Transverse colon (tissue), 4 donors: ENCODE measurements around the gene UGT1A5. TPM values are rescaled to one million over a fixed set of nuclear protein-coding genes. Genes with fewer than 3 reads are reported as not detected.

Experiments used
- DNase-seq: peaks from one replicate; pipeline ENCODE4 v3.0.0-alpha.2; 2019
- H3K27ac ChIP-seq, 4 donors: fragments of 200-600 bp; sonication (generic); 2 replicates each; pipeline ENCODE4 v1.5.1; 2016 to 2018; ENCODE audit warnings: inconsistent platforms in 4 of 4
- H3K27me3 ChIP-seq: fragments of 200-600 bp; sonication (generic); 2 replicates; pipeline ENCODE4 v1.5.1; 2017; ENCODE audit warnings: inconsistent platforms
- H3K36me3 ChIP-seq, 4 donors: fragments of 200-600 bp; sonication (generic); 2 replicates each; pipeline ENCODE4 v1.5.1; 2017 to 2019; ENCODE audit warnings: inconsistent platforms in 4 of 4
- H3K4me1 ChIP-seq, 4 donors: fragments of 200-600 bp; sonication (generic); 2 replicates each; pipeline ENCODE4 v1.5.1; 2017 to 2020; ENCODE audit warnings: inconsistent platforms in 4 of 4
- H3K4me3 ChIP-seq, 4 donors: fragments of 200-600 bp; sonication (generic); 1 replicate in 1 of 4; 2 replicates in 3 of 4; pipeline versions ENCODE4 v1.5.1 to v1.6.1; 2017 to 2019; ENCODE audit warnings: inconsistent platforms in 4 of 4
- H3K9me3 ChIP-seq, 2 donors: fragments of 200-600 bp; sonication (generic); 2 replicates each; pipeline ENCODE4 v1.5.1; 2017 to 2019; ENCODE audit warnings: inconsistent platforms in 2 of 2
- EP300 ChIP-seq: sonication (generic); formaldehyde crosslinking; IDR thresholded peaks from one replicate; pipeline ENCODE4 v1.6.1; 2017; ENCODE audit warnings: antibody characterized with exemption, low read depth
- POLR2A ChIP-seq: fragments of 450-650 bp; IDR thresholded peaks from one replicate; pipeline ENCODE4 v1.6.1; 2016; ENCODE audit warnings: antibody characterized with exemption, mild to moderate bottlenecking, moderate library complexity
- POLR2AphosphoS5 ChIP-seq, 3 donors: sonication (generic); formaldehyde crosslinking; IDR thresholded peaks; one replicate each; pipeline ENCODE4 v1.6.1; 2016; ENCODE audit warnings: antibody characterized with exemption in 3 of 3
- WGBS, 2 donors: methylation state at CpG; one replicate each; pipeline ENCODE4 v1.1.5; 2018; ENCODE audit warnings: low coverage in 1 of 2; 5-methylcytosine and 5-hydroxymethylcytosine counted together
- in situ Hi-C, 4 donors: fragments of 200-750 bp; cut with MboI; loops; one replicate each; pipeline versions ENCODE4 v1.15.0 to v1.15.1; 2017; ENCODE audit warnings: low sequenced_read_pairs in 3 of 4, low pct_ligation_motif_present in 1 of 4, low pct_unique_long_range_greater_than_20kb in 1 of 4
- intact Hi-C: fragments of 100-400 bp; cut with DNase I; formaldehyde crosslinking; loops from one replicate; pipeline ENCODE4 v1.15.1; 2023; ENCODE audit warnings: low total_unique reads
- total RNA-seq, 4 donors: library from RNA; depleted of rRNA; stranded (reverse); fragments of >200 nt; gene quantifications; one replicate each; pipeline ENCODE4 v1.1.0, GENCODE V29; 2016
- TF ChIP-seq, protein P1 (sequence below), 5 experiments: fragments of 200-600 bp in 3 of 5; fragments of 450-650 bp in 2 of 5; sonication (generic) in 3 of 5; IDR thresholded peaks; 1 replicate in 2 of 5; 2 replicates in 3 of 5; pipeline ENCODE4 v1.5.1; 2016 to 2017; ENCODE audit warnings: antibody characterized with exemption in 5 of 5, inconsistent platforms in 3 of 5, mild to moderate bottlenecking in 2 of 5, moderate library complexity in 1 of 5

UGT1A5 gene
- total RNA-seq, 4 donors from 2014 or later, result 3.2 to 18.3 (median 7.9) TPM

DNA sequence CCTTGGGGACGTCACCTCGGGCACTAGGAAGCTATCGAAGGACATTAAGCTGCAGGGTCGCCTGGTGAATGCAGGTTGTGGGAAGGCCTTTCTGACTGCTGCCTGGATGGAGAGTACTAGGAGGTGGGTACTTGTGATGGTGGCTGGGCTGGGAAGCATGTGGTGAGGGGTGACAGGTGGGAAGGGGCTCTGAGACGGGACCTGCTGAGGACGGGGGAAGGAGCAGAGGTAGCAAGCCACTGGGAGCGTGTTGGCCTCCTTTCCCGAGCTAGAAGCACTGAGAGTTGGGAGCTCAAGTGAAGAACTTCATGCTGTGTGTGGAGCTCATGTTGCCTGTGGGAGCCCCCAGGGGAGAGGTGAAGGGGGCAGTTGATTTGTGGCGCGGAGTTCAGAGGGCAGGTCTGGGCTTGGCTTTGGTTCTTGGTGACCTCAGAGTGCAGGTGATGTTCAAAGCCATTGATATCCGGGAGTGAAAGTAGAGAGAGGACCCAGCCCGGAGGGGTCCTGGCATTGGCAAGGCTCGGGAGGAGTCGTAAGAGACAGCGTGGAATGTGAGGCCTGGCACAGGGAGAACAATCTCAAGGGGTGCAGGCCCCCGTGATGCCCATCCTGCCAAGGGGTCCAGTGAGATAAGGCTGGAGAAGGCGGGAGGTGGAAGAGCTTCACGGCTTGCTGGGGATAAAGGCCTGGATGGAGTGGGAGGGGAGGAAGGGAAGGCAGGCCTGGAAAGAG lies 78.6 kb downstream of the UGT1A5 start:
- Histone ChIP-seq H3K27me3 (no peaks in the 10 kb centered on the region), H3K4me3 (no peak overlapping the region), H3K27ac (no peak overlapping the region), H3K9me3 (no peaks in the 10 kb centered on the region), H3K4me1 (no peaks in the 10 kb centered on the region), H3K36me3 (no peaks in the 10 kb centered on the region)
- DNase-seq, result no peak
- 77 to 87% methylated on average over 7 to 18 of the region's 18 CpGs for WGBS, 2 donors
- in situ Hi-C loops (no loop called here), intact Hi-C loops (no loop called here)
- no peak for TF ChIP-seq POLR2A
- TF ChIP-seq EP300, result no peak
- no peak for TF ChIP-seq POLR2AphosphoS5 (IDR thresholded peaks at IDR 0.05)
- TF ChIP-seq, protein P1, sequence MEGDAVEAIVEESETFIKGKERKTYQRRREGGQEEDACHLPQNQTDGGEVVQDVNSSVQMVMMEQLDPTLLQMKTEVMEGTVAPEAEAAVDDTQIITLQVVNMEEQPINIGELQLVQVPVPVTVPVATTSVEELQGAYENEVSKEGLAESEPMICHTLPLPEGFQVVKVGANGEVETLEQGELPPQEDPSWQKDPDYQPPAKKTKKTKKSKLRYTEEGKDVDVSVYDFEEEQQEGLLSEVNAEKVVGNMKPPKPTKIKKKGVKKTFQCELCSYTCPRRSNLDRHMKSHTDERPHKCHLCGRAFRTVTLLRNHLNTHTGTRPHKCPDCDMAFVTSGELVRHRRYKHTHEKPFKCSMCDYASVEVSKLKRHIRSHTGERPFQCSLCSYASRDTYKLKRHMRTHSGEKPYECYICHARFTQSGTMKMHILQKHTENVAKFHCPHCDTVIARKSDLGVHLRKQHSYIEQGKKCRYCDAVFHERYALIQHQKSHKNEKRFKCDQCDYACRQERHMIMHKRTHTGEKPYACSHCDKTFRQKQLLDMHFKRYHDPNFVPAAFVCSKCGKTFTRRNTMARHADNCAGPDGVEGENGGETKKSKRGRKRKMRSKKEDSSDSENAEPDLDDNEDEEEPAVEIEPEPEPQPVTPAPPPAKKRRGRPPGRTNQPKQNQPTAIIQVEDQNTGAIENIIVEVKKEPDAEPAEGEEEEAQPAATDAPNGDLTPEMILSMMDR (IDR thresholded peaks at IDR 0.05), result no peak

DNA sequence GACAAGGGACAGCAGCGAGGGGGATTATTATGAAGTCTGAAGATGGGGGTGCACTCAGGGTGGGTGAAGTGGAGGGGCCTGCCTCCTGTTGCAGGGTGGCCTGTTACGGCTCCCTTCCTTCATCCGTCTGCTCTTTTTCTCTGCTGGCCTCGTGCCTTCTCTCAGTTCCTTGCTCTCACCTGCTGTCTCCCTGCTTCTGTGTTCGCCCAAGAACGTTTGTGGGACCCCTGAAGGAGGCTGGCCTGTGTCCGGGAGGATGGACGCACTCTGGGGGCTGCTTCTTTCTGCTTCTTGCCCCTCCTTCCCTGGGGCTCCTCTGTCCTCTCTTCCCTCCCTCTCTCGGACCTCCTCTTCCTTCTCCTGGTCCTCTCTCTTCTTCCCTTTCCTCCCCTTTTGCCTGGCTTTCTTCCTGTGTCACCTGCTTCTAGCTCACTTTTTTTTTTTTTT lies 79.2 kb downstream of the UGT1A5 start:
- Histone ChIP-seq H3K36me3 (no peaks in the 10 kb centered on the region), H3K4me3 (no peak overlapping the region), H3K9me3 (no peaks in the 10 kb centered on the region), H3K4me1 (no peaks in the 10 kb centered on the region), H3K27me3 (no peaks in the 10 kb centered on the region), H3K27ac (no peak overlapping the region)
- TF ChIP-seq EP300 (no peak), POLR2AphosphoS5 (IDR thresholded peaks at IDR 0.05) (no peak), POLR2A (no peak)
- TF ChIP-seq, protein P1 (IDR thresholded peaks at IDR 0.05), result no peak
- intact Hi-C loops (no loop called here), in situ Hi-C loops (no loop called here)
- WGBS, 2 donors, result 75 to 91% methylated on average over 5 to 9 of the region's 9 CpGs
- DNase-seq, result no peak

GRCh38 chr2:233792720-233793119 lies 80.0 kb downstream of the UGT1A5 start:
- no peaks in the 10 kb centered on the region for H3K36me3 ChIP-seq
- in situ Hi-C loops, result no loop called here
- WGBS, 2 donors, result 93 to 95% methylated on average over 3 to 7 of the region's 7 CpGs

GRCh38 chr2:233793465-233794127 lies 80.9 kb downstream of the UGT1A5 start:
- no peak for DNase-seq
- Histone ChIP-seq H3K36me3 (no peaks in the 10 kb centered on the region), H3K27ac (no peak overlapping the region), H3K4me1 (no peaks in the 10 kb centered on the region), H3K4me3 (no peak overlapping the region), H3K9me3 (no peaks in the 10 kb centered on the region), H3K27me3 (no peaks in the 10 kb centered on the region)
- WGBS, 2 donors, result 81% methylated on average over 18 of the region's 18 CpGs; no CpG with 5 or more reads in 1 of the 2 donors
- TF ChIP-seq EP300 (no peak), POLR2A (no peak), POLR2AphosphoS5 (IDR thresholded peaks at IDR 0.05) (no peak)
- TF ChIP-seq, protein P1 (IDR thresholded peaks at IDR 0.05), result no peak
- intact Hi-C loops (no loop called here), in situ Hi-C loops (no loop called here)

More at GRCh38 chr2:233792720-233793119, 80.0 kb downstream of the UGT1A5 start:
- intact Hi-C loops, result no loop called here
- Histone ChIP-seq H3K9me3 (no peaks in the 10 kb centered on the region), H3K4me3 (no peak overlapping the region), H3K27ac (no peak overlapping the region), H3K4me1 (no peaks in the 10 kb centered on the region), H3K27me3 (no peaks in the 10 kb centered on the region)
- TF ChIP-seq, protein P1 (IDR thresholded peaks at IDR 0.05), result no peak
- TF ChIP-seq POLR2A (no peak), EP300 (no peak), POLR2AphosphoS5 (IDR thresholded peaks at IDR 0.05) (no peak)
- no peak for DNase-seq
